HepG2 (cell line): Measurements from ENCODE around the gene DNAJC2. TPM values are rescaled to one million over a fixed set of nuclear protein-coding genes. Genes with fewer than 3 reads are reported as not detected.

Source experiments
- ATAD3A ChIP-seq: sonication (generic); formaldehyde crosslinking; IDR thresholded peaks from 2 replicates; pipeline ENCODE4 v1.4.0; 2020; ENCODE audit warnings: missing genetic modification reagents
- CEBPB ChIP-seq: IDR thresholded peaks from 2 replicates; pipeline ENCODE4 v1.6.1; 2011; ENCODE audit warnings: low read depth, low read length, improper control_type of control experiment, borderline replicate concordance
- ELF1 ChIP-seq: sonication (generic); formaldehyde crosslinking; IDR thresholded peaks from 2 replicates; pipeline ENCODE4 v1.4.0; 2020; ENCODE audit warnings: missing genetic modification reagents
- ELF4 ChIP-seq: sonication (generic); formaldehyde crosslinking; IDR thresholded peaks from 2 replicates; pipeline ENCODE4 v1.5.0; 2020; ENCODE audit warnings: missing genetic modification reagents, mild to moderate bottlenecking, moderate library complexity, borderline replicate concordance
- ERF ChIP-seq: IDR thresholded peaks from 2 replicates; pipeline ENCODE4 v1.6.1; 2018; ENCODE audit warnings: missing biosample characterization, missing genetic modification reagents
- FOXK1 ChIP-seq: sonication (generic); formaldehyde crosslinking; IDR thresholded peaks from 2 replicates; pipeline ENCODE4 v1.4.0; 2020; ENCODE audit warnings: low read depth, missing genetic modification reagents, borderline replicate concordance
- KDM1A ChIP-seq: IDR thresholded peaks from 2 replicates; pipeline ENCODE4 v1.6.1; 2016; ENCODE audit warnings: missing compliant biosample characterization
- MAFF ChIP-seq: IDR thresholded peaks from 2 replicates; pipeline ENCODE4 v1.6.1; 2011; ENCODE audit warnings: low read depth, low read length, improper control_type of control experiment
- MED1 ChIP-seq: sonication (generic); formaldehyde crosslinking; IDR thresholded peaks from 2 replicates; pipeline ENCODE4 v1.4.0; 2020; ENCODE audit warnings: missing genetic modification reagents
- PRPF4 ChIP-seq: fragments of 200-400 bp; formaldehyde crosslinking; IDR thresholded peaks from 2 replicates; pipeline ENCODE4 v1.6.1; 2016; ENCODE audit warnings: low read length, low read depth; ENCODE audit not compliant: poor library complexity, severe bottlenecking
- RFXANK ChIP-seq: IDR thresholded peaks from 2 replicates; pipeline ENCODE4 v1.6.1; 2016
- RORA ChIP-seq: sonication (generic); formaldehyde crosslinking; IDR thresholded peaks from 2 replicates; pipeline ENCODE4 v1.5.0; 2020; ENCODE audit warnings: mild to moderate bottlenecking, missing genetic modification reagents, moderate library complexity
- SAP130 ChIP-seq: IDR thresholded peaks from 2 replicates; pipeline ENCODE4 v1.6.1; 2016; ENCODE audit warnings: low read depth
- SIN3A ChIP-seq: IDR thresholded peaks from 2 replicates; pipeline ENCODE4 v1.6.1; 2011; ENCODE audit warnings: low read depth, mild to moderate bottlenecking, control low read depth, low read length, borderline replicate concordance
- SMAD3 ChIP-seq: sonication (generic); formaldehyde crosslinking; IDR thresholded peaks from 2 replicates; pipeline ENCODE4 v1.4.0; 2020; ENCODE audit warnings: missing genetic modification reagents
- ZFX ChIP-seq: sonication (generic); formaldehyde crosslinking; IDR thresholded peaks from 2 replicates; pipeline ENCODE4 v1.4.0; 2020; ENCODE audit warnings: mild to moderate bottlenecking, low read depth, missing genetic modification reagents, moderate library complexity
- ZNF143 ChIP-seq: sonication (generic); formaldehyde crosslinking; IDR thresholded peaks from 2 replicates; pipeline ENCODE4 v1.4.0; 2020; ENCODE audit warnings: missing genetic modification reagents
- ZNF264 ChIP-seq: sonication (generic); formaldehyde crosslinking; IDR thresholded peaks from 2 replicates; pipeline ENCODE4 v1.4.0; 2020; ENCODE audit warnings: missing genetic modification reagents
- ZNF343 ChIP-seq: sonication (generic); formaldehyde crosslinking; IDR thresholded peaks from 2 replicates; pipeline ENCODE4 v1.4.0; 2020; ENCODE audit warnings: mild to moderate bottlenecking, missing genetic modification reagents
- ZNF543 ChIP-seq: sonication (generic); formaldehyde crosslinking; IDR thresholded peaks from 2 replicates; pipeline ENCODE4 v1.4.0; 2020; ENCODE audit warnings: mild to moderate bottlenecking, missing genetic modification reagents
- ZNF646 ChIP-seq: sonication (generic); formaldehyde crosslinking; IDR thresholded peaks from 2 replicates; pipeline ENCODE4 v1.9.0; 2021; ENCODE audit warnings: mild to moderate bottlenecking, missing genetic modification reagents
- ZNF670 ChIP-seq: sonication (generic); formaldehyde crosslinking; IDR thresholded peaks from 2 replicates; pipeline ENCODE4 v1.8.0; 2022; ENCODE audit warnings: mild to moderate bottlenecking, missing genetic modification reagents, borderline replicate concordance
- ZNF775 ChIP-seq: sonication (generic); formaldehyde crosslinking; IDR thresholded peaks from 2 replicates; pipeline ENCODE4 v1.4.0; 2020; ENCODE audit warnings: missing genetic modification reagents, mild to moderate bottlenecking, moderate library complexity, borderline replicate concordance
- ZSCAN20 ChIP-seq: sonication (generic); formaldehyde crosslinking; IDR thresholded peaks from 2 replicates; pipeline ENCODE4 v1.4.0; 2020; ENCODE audit warnings: missing genetic modification reagents, mild to moderate bottlenecking, borderline replicate concordance
- polyA plus RNA-seq, 8 experiments: library from polyadenylated mRNA; depleted of rRNA in 3 of 8; stranded (reverse) in 7 of 8; unstranded in 1 of 8; fragments of >200 nt; fragmentation: Illumina TruSeq in 4 of 8; extraction: Trizol in 4 of 8; gene quantifications; 2 replicates each; pipeline versions ENCODE4 v1.2.1 to v1.2.3, GENCODE V29; 2011 to 2016; ENCODE audit warnings: low read depth in 4 of 8, missing spikeins in 1 of 8, mixed read lengths in 1 of 8; ENCODE audit not compliant: insufficient read depth in 1 of 8
- total RNA-seq, 5 experiments: library from RNA; depleted of rRNA; stranded (reverse); fragments of >200 nt; fragmentation: Illumina TruSeq; extraction: Trizol; gene quantifications; 2 replicates each; pipeline ENCODE4 v1.2.3, GENCODE V29; 2016; ENCODE audit warnings: low read depth in 1 of 5

The DNAJC2 gene
- total and polyA plus RNA-seq, 2 of the 13 experiments (the other 11 are each of a cell fraction or from before 2014, with no cell fraction given) = 19.6 to 42.0 TPM

GRCh38 chr7:103296901-103297836 lies 47.4 kb downstream of the DNAJC2 start, which contains the start of gene PMPCB (continued):
- TF ChIP-seq ZNF646 (CRISPR knock-in tag) (no peak), PRPF4 (no peak), RORA (CRISPR knock-in tag) (no peak), ATAD3A (CRISPR knock-in tag) (no peak), FOXK1 (CRISPR knock-in tag) (peak; percentile 87), ZNF543 (CRISPR knock-in tag) (peak; percentile 87), ELF4 (CRISPR knock-in tag) (no peak), MAFF (no peak), SMAD3 (CRISPR knock-in tag) (peak; percentile 70), ELF1 (peak; percentile 95), SAP130 (peak; percentile 92), ZNF264 (peak; percentile 26; the same call in 1 of the 2 replicates), ZFX (CRISPR knock-in tag) (peak; percentile 94), CEBPB (peak; percentile 72; the same call in 1 of the 2 replicates), ZNF343 (CRISPR knock-in tag) (no peak), ERF (CRISPR knock-in tag) (peak; percentile 81), ZSCAN20 (CRISPR knock-in tag) (peak; percentile 88; the same call in 1 of the 2 replicates), RFXANK (CRISPR knock-in tag) (0 out of 2 replicates have a peak, but pooled peaks have one; percentile 33), ZNF143 (CRISPR knock-in tag) (peak; percentile 78), KDM1A (CRISPR knock-in tag) (peak; percentile 84), ZNF775 (peak; percentile 63; the same call in 1 of the 2 replicates), MED1 (peak; percentile 76), ZNF670 (peak; percentile 61; the same call in 1 of the 2 replicates), SIN3A (no peak)
